MM.1S (cell line): Measurements from ENCODE around the gene FKBP3.
A peak's percentile ranks its signal among the peaks of the same experiment; 100 is the strongest.

Experiments used
- DNase-seq: peaks from one replicate; pipeline ENCODE4 v3.0.0-alpha.2; 2015
- H2AFZ ChIP-seq: fragments of 300-600 bp; sonication (generic); 2 replicates; pipeline ENCODE4 v1.6.0; 2016; ENCODE audit warnings: antibody characterized with exemption, low read length
- H3F3A ChIP-seq: fragments of 300-600 bp; sonication (generic); 2 replicates; pipeline ENCODE4 v1.6.1; 2016; ENCODE audit warnings: mild to moderate bottlenecking, antibody characterized with exemption, low read length, moderate library complexity, mixed read lengths; ENCODE audit not compliant: insufficient read depth
- H3K27ac ChIP-seq: fragments of 300-600 bp; sonication (generic); 2 replicates; pipeline ENCODE4 v1.5.1; 2016; ENCODE audit warnings: mild to moderate bottlenecking, low read length
- H3K27me3 ChIP-seq: fragments of 300-600 bp; sonication (generic); replicated peaks from 2 replicates; pipeline ENCODE4 v1.6.0; 2016; ENCODE audit warnings: low read length; ENCODE audit not compliant: insufficient read depth
- H3K36me3 ChIP-seq: fragments of 300-600 bp; sonication (generic); replicated peaks from 2 replicates; pipeline ENCODE4 v1.6.1; 2016; ENCODE audit warnings: mild to moderate bottlenecking, low read length, mixed read lengths; ENCODE audit not compliant: insufficient read depth
- H3K4me1 ChIP-seq: fragments of 300-600 bp; sonication (generic); 2 replicates; pipeline ENCODE4 v1.6.1; 2016; ENCODE audit warnings: low read length, mixed read lengths
- H3K4me2 ChIP-seq: fragments of 300-600 bp; sonication (generic); 2 replicates; pipeline ENCODE4 v1.6.0; 2016; ENCODE audit warnings: low read depth, low read length
- H3K4me3 ChIP-seq: fragments of 300-600 bp; sonication (generic); 2 replicates; pipeline ENCODE4 v1.5.1; 2016; ENCODE audit warnings: low read length, mixed read lengths
- H3K79me2 ChIP-seq: fragments of 300-600 bp; sonication (generic); 2 replicates; pipeline ENCODE4 v1.6.1; 2016; ENCODE audit warnings: mixed run types, low read length, mixed read lengths
- H3K9ac ChIP-seq: fragments of 300-600 bp; sonication (generic); 2 replicates; pipeline ENCODE4 v1.6.1; 2016; ENCODE audit warnings: low read length, mixed read lengths
- H3K9me2 ChIP-seq: fragments of 300-600 bp; sonication (generic); replicated peaks from 2 replicates; pipeline ENCODE4 v1.6.1; 2016; ENCODE audit warnings: mild to moderate bottlenecking, low read length, mixed read lengths; ENCODE audit not compliant: insufficient read depth
- H3K9me3 ChIP-seq: fragments of 300-600 bp; sonication (generic); replicated peaks from 2 replicates; pipeline ENCODE4 v1.6.1; 2016; ENCODE audit warnings: mild to moderate bottlenecking, low read length, mixed read lengths; ENCODE audit not compliant: insufficient read depth
- H4K20me1 ChIP-seq: fragments of 300-600 bp; sonication (generic); 2 replicates; pipeline ENCODE4 v1.6.1; 2016; ENCODE audit warnings: mild to moderate bottlenecking, low read length, moderate library complexity, mixed read lengths; ENCODE audit not compliant: insufficient read depth
- CTCF ChIP-seq: fragments of 300-600 bp; sonication (generic); IDR thresholded peaks from 2 replicates; pipeline ENCODE4 v1.5.1; 2016; ENCODE audit warnings: antibody characterized with exemption, low read length, mixed read lengths
- EZH2 ChIP-seq: fragments of 300-600 bp; sonication (generic); optimal IDR thresholded peaks from 2 replicates; pipeline ENCODE3; 2017; ENCODE audit warnings: low read depth, mild to moderate bottlenecking, antibody characterized with exemption, low read length, mixed read lengths
- EZH2phosphoT487 ChIP-seq: fragments of 300-600 bp; sonication (generic); IDR thresholded peaks from 2 replicates; pipeline ENCODE4 v1.6.1; 2018; ENCODE audit warnings: antibody characterized with exemption, low read length

FKBP3 gene

DNA sequence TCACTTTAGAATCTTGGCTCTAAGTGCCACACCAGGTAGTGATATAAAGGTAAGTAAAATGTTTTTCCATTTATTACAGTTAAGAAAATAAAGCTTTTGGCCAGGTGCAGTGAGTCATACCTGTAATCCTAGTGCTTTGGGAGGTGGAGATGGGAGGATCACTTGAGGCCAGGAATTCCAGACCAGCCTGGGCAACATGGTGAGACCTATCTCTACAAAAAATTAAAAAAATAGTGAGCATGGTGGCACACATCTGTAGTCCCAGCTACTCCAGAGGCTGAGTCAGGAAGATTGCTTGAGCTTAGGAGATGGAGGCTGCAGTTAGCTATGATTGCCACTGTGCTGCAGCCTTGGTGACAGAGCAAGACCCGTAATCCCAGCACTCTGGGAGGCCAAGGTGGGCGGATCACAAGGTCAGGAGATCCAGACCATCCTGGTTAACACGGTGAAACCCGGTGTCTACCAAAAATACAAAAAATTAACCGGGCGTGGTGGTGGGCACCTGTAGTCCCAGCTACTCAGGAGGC, 6.4 kb upstream of the FKBP3 start:
- Histone ChIP-seq H3K9ac (no peak overlapping the region), H3F3A (no peaks in the 10 kb centered on the region), H4K20me1 (no peaks in the 10 kb centered on the region), H2AFZ (no peak overlapping the region), H3K4me2 (no peak overlapping the region), H3K9me2 (no peaks in the 10 kb centered on the region), H3K27ac (no peak overlapping the region), H3K9me3 (no peaks in the 10 kb centered on the region), H3K4me1 (no peaks in the 10 kb centered on the region), H3K36me3 (no peaks in the 10 kb centered on the region), H3K4me3 (no peak overlapping the region), H3K27me3 (no peaks in the 10 kb centered on the region), H3K79me2 (peaks cover 36% of the 10 kb centered on the region)
- TF ChIP-seq EZH2: no peak
- no peak for TF ChIP-seq EZH2phosphoT487
- no peak for TF ChIP-seq CTCF
- DNase-seq: no peak

- Histone ChIP-seq H4K20me1 (no peaks in the 10 kb centered on the region), H3K9ac (peak overlapping the region; percentile 60), H3K4me2 (peak overlapping the region; percentile 68), H3K9me2 (no peaks in the 10 kb centered on the region), H2AFZ (peak overlapping the region; percentile 65), H3K4me1 (no peaks in the 10 kb centered on the region), H3K4me3 (peak overlapping the region; percentile 84), H3K27me3 (no peaks in the 10 kb centered on the region), H3K79me2 (peaks cover 48% of the 10 kb centered on the region), H3K27ac (peak overlapping the region; percentile 58; the same call in 1 of the 2 replicates), H3K36me3 (no peaks in the 10 kb centered on the region), H3K9me3 (no peaks in the 10 kb centered on the region), H3F3A (peaks cover 5% of the 10 kb centered on the region)
- DNase-seq: no peak
- TF ChIP-seq CTCF (no peak), EZH2 (no peak), EZH2phosphoT487 (no peak)
These were observed 2.1 kb upstream of the FKBP3 start for GRCh38 chr14:45136399-45136798.

DNA sequence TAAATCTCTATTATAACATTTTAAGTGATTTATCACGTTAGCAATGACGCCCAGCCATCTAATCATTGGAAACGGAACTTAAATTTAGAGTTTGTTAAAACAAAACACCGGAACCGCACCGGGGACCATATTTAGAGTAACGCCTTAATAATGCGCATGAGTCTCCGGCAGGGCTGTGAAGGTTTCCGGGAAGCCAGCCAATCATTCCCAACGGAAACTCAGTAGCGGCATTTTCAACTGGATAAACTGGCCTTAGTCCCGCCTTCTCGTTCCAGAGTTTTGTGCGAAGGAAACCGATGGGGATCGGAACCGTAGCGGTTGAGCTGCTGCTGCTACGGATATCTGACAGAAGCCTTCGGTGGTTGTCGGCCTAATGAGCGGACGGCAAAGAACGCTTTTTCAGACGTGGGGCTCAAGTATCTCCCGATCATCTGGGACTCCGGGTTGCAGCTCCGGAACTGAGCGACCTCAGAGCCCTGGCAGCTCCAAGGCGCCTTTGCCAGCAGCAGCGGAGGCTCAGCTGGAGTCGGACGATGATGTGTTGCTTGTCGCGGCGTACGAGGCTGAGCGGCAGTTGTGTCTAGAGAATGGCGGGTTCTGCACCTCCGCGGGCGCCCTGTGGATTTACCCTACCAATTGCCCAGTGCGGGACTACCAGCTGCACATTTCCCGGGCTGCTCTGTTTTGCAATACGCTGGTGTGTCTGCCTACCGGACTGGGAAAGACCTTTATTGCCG, 1.5 kb upstream of the FKBP3 start, which contains the start of gene FANCM:
FANCM (plus strand) TSS at position 272 of the 737 bp plus-strand sequence; CDS start at position 374, 102 bp downstream.
- DNase-seq: peak; percentile 87
- H3K27ac ChIP-seq: peak within 1 kb of the TSS; percentile 63; the same call in 1 of the 2 replicates
- no peaks in the 10 kb centered on the region for H3K27me3 ChIP-seq
- peak within 1 kb of the TSS; percentile 60 for H3K9ac ChIP-seq
- H3K79me2 ChIP-seq: peaks cover 48% of the 10 kb centered on the region
- no peaks in the 10 kb centered on the region for H3K9me3 ChIP-seq
- H3K4me2 ChIP-seq: peak within 1 kb of the TSS; percentile 74
- H3K9me2 ChIP-seq: no peaks in the 10 kb centered on the region
- H3K36me3 ChIP-seq: no peaks in the 10 kb centered on the region
- peak within 1 kb of the TSS; percentile 84 for H3K4me3 ChIP-seq
- peak within 1 kb of the TSS; percentile 88 for H2AFZ ChIP-seq
- H3F3A ChIP-seq: peaks cover 5% of the 10 kb centered on the region
- H4K20me1 ChIP-seq: no peaks in the 10 kb centered on the region
- no peak for TF ChIP-seq CTCF
- H3K4me1 ChIP-seq: no peaks in the 10 kb centered on the region
